Upper lobe of right lung (tissue), 1 donor: ENCODE data around the gene DDX39B. TPM values are rescaled to one million over a fixed set of nuclear protein-coding genes. Genes with fewer than 3 reads are reported as not detected.

Experiments used
- ATAC-seq: fragments of 200-7000 bp; cut with Tn5 transposase; one replicate; pipeline ENCODE4 v1.9.1; 2020; ENCODE audit warnings: mild to moderate bottlenecking, moderate library complexity
- DNase-seq: peaks from one replicate; pipeline ENCODE4 v3.0.0-alpha.2; 2020
- H3K27ac ChIP-seq: fragments of 200-600 bp; one replicate; pipeline ENCODE4 v1.8.0; 2022
- H3K27me3 ChIP-seq: fragments of 200-600 bp; one replicate; pipeline ENCODE4 v1.8.0; 2022; ENCODE audit warnings: mild to moderate bottlenecking
- H3K36me3 ChIP-seq: fragments of 200-600 bp; one replicate; pipeline ENCODE4 v1.8.0; 2022
- H3K4me1 ChIP-seq: fragments of 200-600 bp; one replicate; pipeline ENCODE4 v1.8.0; 2022
- H3K4me3 ChIP-seq: fragments of 200-600 bp; one replicate; pipeline ENCODE4 v1.8.0; 2022; ENCODE audit warnings: mild to moderate bottlenecking
- H3K9me3 ChIP-seq: fragments of 200-600 bp; one replicate; pipeline ENCODE4 v1.8.0; 2022
- CTCF ChIP-seq: fragments of 200-600 bp; IDR thresholded peaks from one replicate; pipeline ENCODE4 v1.8.0; 2022; ENCODE audit warnings: antibody characterized with exemption
- intact Hi-C: fragments of 100-400 bp; cut with DNase I; formaldehyde crosslinking; loops from one replicate; pipeline ENCODE4 v1.11.0; 2022
- total RNA-seq: library from RNA; stranded (reverse); fragmentation: NEBNext Ultra II Directional; extraction: Animal tissue kit (Norgen Biotek cat#: 25700); gene quantifications from one replicate; pipeline ENCODE4 v1.2.1, GENCODE V29; 2021
- donor health status: DM: no; HTN: yes; CAD: no; lungs with severe emphysema.

The DDX39B gene
- total RNA-seq, 1 donor from 2014 or later: 241 TPM

- Histone ChIP-seq H3K36me3 (no peaks in the 10 kb centered on the region), H3K4me1 (peaks cover 7% of the 10 kb centered on the region), H3K27me3 (no peaks in the 10 kb centered on the region), H3K9me3 (no peaks in the 10 kb centered on the region), H3K4me3 (peak overlapping the region; percentile 48), H3K27ac (no peak overlapping the region)
- ATAC-seq: no peak
- DNase-seq: no peak
- intact Hi-C loops: no loop called here
- no peak for TF ChIP-seq CTCF
These were observed 35.2 kb upstream of the DDX39B start for GRCh38 chr6:31576897-31577578.

GRCh38 chr6:31575952-31576685, 34.3 kb upstream of the DDX39B start:
- H3K4me3 ChIP-seq: peak overlapping the region; percentile 48
- intact Hi-C loops: no loop called here
- TF ChIP-seq CTCF: no peak
- peak overlapping the region; percentile 55 for H3K27ac ChIP-seq
- ATAC-seq (no peak), DNase-seq (no peak)
- H3K27me3 ChIP-seq: no peaks in the 10 kb centered on the region
- no peaks in the 10 kb centered on the region for H3K36me3 ChIP-seq
- no peaks in the 10 kb centered on the region for H3K4me1 ChIP-seq
- H3K9me3 ChIP-seq: no peaks in the 10 kb centered on the region

GRCh38 chr6:31575335-31575901, 33.6 kb upstream of the DDX39B start, which contains the start of gene TNF:
TNF (plus strand) TSS chr6:31575565; CDS start chr6:31575742, 177 bp downstream.
- Histone ChIP-seq H3K9me3 (no peaks in the 10 kb centered on the region), H3K4me3 (peak within 1 kb of the TSS; percentile 48), H3K27ac (peak within 1 kb of the TSS; percentile 55), H3K36me3 (no peaks in the 10 kb centered on the region), H3K27me3 (no peaks in the 10 kb centered on the region), H3K4me1 (no peaks in the 10 kb centered on the region)
- DNase-seq (peak; percentile 69), ATAC-seq (peak; percentile 71)
- TF ChIP-seq CTCF: no peak
- intact Hi-C loops: no loop called here

- Histone ChIP-seq H3K27ac (peak overlapping the region; percentile 17), H3K36me3 (no peaks in the 10 kb centered on the region), H3K9me3 (no peaks in the 10 kb centered on the region), H3K4me3 (no peak overlapping the region), H3K27me3 (no peaks in the 10 kb centered on the region), H3K4me1 (no peaks in the 10 kb centered on the region)
- TF ChIP-seq CTCF: no peak
- DNase-seq (no peak), ATAC-seq (no peak)
- intact Hi-C loops: no loop called here
These were observed 32.6 kb upstream of the DDX39B start for GRCh38 chr6:31574106-31575061.
